ENCODE results near the gene IGF2BP2.
"Not testable (repeated sequence)": the region's sequence is repeated elsewhere in the genome, so short reads cannot be mapped to it uniquely, and the experiment has no call there.

IGF2BP2 gene

DNA sequence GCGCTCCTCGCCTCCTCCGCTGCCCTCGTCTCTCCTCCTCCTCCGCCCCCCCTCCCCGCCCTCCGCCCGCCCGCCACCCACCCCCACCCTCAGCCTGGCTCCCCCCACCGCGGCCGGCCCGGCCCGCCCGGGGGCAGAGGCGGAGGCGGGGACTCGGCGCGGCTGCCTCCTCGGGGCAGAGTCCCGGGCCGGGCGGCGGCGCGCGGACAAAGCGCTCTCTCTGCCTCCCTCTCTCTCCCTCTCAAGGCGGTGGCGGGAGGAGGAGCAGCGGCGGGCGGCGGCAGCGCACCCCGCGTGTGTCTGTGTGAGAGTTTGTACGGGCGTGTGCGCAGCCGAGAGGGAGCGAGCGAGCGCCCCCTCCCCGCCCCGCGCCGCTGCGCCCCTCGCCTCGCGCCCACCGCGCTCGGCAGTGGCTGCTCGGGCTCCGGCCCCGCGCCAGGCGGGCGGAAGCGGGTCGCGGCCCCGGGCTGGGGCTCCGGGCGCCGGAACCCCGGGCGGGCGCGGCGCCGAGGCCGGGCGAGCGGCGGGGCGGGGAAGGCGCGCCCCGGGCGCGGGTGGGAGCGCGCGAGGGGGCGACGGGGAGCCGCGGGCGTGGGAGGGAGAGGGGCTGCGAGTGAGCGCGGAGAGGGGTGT is at the start of gene IGF2BP2:
Gene IGF2BP2 (minus strand): TSS at position 37 of the 633 bp plus-strand sequence. CDS start 82 bp downstream, outside the sequence.
- peak; percentile 46 for DNase-seq

DNA sequence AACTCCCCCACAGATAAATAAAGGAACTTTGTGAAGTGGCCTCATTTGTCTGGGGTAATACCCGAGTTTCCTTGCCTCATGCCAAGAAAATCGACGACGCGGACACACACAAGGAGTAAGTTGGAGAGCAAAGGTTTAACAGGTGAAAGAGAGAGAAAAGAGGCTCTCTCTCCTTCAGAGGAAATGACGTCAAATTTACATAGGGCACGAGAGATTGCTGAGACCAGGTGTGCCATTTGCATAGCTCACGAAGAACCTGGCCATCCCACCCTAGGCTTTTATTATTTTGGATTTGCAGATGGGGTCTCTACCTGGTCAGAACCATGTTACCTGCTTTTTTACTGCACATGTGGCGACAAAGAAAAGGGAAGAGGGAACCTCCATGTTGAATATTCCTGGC is 49.3 kb upstream of the IGF2BP2 start:
- no peak for DNase-seq

DNA sequence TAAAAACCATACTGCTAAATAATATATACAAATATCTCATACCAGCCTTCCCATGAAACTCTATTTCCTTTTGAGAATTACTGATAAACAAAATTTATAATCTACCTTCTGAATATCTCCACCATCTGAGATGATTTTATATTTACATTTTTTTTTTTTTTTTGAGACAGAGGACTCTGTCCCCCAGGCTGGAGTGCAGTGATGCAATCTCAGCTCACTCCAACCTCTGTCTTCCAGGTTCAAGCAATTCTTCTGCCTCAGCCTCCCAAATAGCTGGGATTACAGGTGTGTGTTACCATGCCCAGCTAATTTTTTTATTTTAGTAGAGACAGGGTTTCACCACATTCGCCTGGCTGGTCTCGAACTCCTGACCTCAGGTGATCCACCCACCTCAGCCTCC is 42.8 kb upstream of the IGF2BP2 start:
- no peak for DNase-seq

DNA sequence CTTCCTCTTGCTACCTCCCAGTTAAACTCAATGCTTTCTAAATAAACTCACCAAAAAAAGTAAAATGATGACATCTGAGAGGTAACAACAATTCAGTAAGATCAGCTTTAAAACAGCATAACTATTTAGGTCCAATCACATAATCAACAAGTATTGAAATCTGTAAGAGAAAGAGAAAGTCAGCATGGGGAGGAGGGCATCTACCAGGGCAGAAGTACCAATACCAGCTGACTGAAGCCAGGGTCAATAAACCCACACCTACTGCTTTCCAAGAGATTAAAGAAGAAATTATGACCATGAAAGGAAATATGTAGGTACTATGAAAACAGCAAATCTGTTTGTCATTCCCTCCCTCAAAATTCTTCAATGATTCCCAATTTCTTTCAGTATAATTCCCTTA is 42.2 kb upstream of the IGF2BP2 start:
- no peak for DNase-seq

DNA sequence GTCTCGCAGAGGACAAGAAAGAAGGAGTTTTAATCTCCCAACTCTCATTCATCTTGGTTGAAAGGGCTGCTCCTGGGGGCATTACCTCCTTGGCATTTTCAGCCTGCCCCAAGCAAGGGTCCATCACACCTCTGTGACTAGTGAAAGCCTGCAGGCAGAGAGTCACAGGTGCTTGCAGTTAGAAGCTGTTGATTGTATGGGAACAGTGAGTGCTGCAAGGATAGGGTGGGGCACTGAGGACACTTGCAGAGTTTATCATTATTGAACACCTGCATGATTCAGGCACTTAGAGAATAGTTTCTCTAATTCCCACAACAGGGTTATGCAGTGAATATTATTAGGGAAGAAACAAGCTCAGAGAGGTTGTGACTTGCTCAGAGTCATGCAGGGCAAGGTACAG is 41.7 kb upstream of the IGF2BP2 start:
- DNase-seq, result no peak

DNA sequence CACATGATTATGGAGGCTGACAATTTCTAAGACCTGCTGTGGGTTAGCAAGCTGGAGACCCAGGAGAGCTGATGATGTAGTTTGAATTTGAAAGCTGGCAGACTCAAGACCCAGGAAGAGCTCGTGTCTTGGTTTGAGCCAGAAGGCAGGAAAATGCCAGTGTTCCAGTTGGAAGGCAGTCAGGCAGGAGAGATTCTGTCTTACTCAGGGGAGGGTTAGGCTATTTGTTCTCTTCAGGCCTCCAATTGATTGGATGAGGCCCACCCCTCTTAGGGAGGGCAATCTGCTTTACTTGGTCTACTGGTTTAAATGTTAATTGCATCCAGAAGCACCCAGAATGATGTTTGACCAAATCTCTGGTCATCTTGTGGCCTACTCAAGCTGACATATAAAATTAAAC is 40.4 kb upstream of the IGF2BP2 start:
- no peak for DNase-seq

DNA sequence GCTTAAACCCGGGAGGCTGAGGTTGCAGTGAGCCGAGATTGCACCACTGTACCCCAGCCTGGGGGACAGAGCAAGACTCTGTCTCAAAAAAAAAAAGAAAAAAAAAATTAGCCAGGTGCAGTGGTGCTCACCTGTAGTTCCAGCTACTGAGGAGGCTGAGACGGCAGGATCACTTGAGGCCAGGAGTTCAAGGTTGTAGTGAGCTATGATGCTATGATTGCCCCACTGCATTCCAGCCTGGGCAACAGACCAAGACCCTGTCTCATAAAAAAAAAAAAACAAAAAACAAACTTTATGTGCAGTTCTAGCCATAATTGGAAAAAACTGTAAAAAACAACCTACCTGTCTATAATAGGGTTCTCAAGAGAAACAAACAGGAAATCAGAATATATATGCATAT is 39.9 kb upstream of the IGF2BP2 start:
- DNase-seq, result no peak

DNA sequence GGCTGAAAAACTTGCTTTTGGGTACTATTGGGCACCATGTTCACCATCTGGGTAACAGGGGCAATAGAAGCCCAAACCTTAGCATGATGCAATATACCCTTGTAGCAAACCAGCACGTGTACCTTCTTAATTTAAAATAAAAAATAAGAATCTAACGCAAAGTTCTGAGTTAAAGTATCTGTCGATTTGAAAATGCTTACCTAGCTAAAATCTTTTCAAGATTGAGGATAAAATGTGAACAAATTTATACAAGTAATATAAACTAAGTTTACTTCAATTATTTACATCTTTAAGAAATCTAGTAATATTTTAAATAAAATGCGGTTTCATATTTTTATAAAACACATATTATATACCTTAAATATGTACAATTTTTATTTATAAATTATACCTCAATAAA is 38.1 kb upstream of the IGF2BP2 start:
- DNase-seq, result no peak

DNA sequence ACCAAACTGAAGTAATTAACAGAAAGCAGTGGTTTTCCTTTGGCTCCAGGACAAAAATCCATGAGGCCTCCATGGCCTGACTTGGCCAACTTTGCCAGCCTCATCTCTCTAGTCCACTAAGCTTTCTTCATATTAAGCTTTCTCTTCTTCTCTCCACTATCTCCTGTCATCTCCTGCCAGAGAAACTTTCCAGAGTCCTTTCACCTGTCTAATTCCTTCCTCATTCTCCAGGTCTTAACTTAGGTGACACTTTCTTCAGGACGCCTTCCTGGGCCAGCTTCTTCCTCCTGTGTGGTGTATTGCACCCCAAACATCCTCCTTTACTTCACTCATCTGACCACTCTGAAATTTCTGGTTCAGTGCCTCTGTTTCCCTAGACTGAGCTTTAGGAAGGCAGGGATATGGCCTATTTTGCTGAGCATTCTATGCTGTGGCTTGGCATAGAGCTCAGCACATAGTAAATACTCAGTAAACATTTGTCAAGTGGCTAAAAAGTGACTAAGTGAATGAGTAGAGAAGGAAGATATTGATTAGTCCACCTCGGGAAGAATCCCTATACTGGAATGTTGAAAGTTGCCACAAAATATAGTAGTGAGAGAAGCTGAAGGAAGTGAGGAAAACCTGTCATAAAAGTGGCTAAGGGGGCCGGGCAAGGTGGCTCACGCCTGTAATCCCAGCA is 34.6 kb upstream of the IGF2BP2 start:
- no peak for DNase-seq

DNA sequence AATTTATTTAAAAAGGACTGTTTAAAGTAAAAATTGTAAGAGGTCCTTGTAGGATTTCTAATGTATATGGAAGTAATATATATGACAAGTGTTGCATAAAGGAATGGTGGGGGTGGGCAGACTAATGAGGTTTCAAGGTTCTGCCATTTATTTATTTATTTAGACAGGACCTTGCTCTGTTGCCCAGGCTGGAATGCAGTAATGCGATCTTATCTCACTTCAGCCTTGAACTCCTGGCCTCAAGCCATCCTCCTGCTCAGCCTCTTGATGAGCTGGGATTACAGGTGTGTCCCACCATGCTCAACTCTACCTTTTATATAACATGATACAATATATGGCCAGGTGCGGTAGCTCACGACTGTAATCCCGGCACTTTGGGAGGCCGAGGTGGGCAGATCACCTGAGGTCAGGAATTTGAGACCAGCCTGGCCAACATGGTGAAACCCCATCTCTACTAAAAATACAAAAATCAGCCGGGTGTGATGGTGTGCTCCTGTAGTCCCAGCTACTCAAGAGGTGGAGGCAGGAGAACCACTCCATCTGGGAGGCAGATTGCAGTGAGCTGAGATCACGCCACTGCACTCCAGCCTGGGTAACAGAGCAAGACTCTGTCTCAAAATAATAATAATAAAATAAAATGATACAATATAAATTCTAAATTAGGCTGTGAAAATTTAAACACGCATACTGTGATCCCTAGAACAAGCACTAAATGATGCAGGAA is 33.8 kb upstream of the IGF2BP2 start:
- no peak for DNase-seq

DNA sequence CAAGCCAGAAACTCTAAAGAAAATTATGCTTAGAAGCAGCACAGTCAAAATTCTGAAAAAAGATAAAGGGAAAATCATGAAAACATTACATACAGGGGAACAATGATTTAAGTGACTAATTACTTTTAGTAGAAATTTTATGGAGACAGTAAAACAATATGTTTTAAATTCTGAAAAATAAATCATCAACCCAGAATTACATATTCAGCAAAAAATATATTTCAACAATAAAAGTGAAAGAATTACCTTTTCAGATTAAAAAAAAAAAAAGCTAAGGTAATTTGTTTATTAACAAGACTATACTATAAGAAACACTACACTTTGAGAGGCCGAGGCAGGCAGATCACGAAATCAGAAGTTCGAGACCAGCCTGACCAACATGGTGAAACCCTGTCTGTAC is 32.4 kb upstream of the IGF2BP2 start:
- no peak for DNase-seq

DNA sequence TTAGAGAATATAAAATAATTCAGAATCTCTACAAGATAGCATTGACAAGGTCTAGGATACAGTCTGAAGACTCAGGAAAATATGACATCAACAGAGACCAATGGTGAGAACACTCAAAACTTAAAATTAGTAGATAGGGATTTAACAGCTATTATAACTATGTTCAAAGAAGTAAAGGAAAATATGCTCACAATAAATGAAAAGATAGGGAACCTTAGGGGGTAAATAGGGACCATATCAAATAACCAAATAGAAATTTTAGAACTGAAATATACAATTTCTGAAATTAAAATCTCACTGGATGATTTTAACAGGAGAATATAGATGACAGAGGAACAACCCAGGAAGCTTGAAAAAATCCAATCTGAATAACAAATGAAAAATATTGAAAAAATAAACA is 31.8 kb upstream of the IGF2BP2 start:
- DNase-seq, result no peak

DNA sequence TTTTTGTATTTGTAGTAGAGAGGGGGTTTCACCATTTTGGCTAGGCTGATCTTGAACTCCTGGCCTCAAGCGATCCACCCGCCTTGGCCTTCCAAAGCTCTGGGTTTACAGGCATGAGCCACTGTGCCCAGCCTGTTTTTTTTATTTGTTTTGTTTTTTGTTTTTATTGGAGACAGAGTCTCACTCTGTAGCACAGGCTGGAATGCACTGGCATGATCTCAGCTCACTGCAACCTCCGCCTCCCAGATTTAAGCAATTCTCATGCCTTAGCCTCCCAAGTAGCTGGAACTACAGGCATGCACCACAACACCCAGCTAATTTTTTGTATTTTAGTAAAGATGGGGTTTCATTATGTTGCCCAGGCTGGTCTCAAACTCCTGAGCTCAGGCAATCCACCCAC is 28.9 kb upstream of the IGF2BP2 start:
- DNase-seq, result not testable (repeated sequence)

DNA sequence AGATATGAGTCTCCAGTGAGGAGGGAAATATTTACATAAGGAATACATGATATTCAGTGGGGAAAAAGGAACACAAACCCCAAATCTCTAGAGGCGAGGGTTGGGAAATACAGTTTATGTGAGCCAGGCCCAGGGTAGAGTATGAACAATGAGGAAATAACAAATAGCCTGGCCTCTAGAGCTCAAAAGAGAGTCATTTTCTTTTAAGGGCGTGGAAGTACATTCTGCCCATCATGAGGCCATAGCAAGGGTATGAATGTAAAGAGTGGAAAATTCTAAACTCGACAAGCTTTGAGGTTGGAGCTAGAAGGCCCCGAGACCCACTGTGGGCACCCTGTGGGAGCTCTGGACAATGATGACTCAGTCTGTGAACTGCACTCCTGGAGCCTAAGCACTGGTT is 27.8 kb upstream of the IGF2BP2 start:
- no peak for DNase-seq

DNA sequence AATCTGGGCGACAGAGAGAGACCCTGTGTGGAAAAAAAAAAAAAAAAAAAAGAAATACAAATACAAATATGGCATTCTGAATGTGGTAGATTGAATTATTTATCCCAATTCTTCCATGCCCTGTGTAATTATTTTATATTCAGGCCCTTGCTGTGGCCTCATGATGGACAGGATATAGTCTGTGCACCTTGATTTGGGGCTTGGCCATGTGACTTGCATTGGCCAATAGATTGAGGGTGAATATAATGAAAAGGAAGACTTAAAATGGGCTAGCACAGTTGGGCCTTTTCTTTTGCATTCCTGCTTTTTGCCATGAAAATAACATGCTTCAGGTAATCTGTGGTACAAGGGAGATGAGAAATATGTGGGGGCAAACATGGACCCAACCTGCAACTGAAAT is 27.1 kb upstream of the IGF2BP2 start:
- DNase-seq, result no peak

DNA sequence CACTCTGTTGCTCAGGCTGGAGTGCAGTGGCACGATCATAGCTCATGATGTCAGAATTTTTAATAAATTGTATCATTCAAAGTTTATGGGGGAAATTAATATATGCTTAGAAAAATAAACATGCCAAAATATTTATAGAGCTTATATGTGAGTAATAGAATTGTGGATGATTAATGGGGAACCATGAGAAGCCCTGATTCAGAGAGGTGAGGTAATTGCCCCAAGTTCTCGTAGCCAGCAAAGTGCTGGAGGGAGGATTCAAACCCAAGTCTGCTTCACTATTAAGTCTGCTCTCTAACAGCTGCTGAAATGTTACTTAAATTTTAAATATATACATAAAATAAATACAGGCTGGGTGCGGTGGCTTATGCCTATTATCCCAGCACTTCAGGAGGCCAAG is 26.2 kb upstream of the IGF2BP2 start:
- DNase-seq, result no peak

DNA sequence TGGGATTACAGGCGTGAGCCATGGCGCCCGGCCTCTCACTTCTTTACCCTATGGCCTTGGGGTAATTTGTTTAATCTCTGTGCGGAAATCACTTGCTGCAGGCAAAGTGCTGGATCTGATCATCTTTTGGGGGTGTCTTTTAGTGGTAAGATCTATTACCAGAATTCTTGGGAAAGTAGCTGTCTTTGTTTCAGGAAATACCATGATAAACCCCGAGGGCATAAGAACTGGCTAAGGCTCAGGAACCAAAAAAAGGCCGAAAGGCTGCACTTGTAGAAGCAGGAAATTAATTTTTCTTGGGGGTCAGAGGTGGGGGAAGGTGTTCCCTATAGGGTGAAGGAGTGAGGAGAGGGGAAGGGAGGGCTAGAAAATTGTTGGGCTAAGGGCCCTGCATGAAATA is 22.7 kb upstream of the IGF2BP2 start:
- DNase-seq, result no peak

DNA sequence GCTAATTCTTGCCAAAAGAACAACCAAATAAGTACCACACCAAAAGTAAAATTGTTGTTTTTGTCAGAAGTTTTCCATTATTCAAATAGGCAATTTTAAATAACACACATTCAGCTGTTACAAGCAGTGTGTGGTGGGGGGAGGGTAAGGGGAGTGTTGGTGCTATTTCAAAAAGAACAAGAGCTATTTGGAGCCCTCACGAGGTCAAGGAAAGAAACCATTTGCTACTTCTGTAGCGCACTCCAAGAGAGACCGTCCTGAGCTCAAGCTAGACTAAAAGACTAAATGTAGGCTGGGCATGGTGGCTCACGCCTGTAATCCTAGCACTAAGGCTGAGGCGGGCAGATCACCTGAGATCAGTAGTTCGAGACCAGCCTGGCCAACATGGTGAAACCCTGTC is 21.2 kb upstream of the IGF2BP2 start:
- no peak for DNase-seq

DNA sequence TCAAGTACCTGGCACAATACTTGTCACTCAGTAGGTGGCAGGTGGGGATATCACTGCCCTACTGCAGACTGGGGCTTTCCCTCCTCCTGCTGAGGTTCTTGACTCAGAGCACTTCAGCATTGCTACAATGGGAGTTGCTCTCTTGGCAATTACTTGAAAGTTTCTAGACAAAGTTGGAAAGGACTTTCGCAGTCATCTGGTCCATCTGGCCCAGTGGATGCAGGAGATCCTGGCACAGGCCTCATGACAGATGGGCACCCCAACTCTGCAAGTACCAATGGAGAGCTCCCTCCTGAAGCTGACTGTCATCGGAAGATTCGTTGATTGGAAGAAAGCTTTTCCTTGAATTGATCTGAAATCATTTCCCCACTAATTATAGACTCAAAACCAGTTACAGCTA is 19.2 kb upstream of the IGF2BP2 start:
- no peak for DNase-seq

DNA sequence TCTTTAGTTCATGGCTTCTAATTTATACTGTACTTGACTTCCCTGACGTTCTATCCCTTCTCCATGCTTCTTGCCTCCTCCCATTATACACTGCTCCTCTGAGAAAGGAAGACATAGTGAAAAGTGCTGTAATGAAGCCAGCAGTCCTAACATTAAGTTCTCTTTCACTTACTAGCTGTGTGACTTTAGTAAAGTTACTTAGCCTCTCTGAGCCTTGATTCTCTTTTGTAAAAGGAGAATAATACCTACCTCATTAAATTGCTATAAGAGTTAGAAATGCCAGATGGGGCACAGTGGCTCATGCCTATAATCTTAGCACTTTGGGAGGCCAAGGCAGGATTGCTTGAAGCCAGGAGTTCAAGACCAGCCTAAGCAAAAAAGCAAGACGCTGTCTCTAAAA is 18.8 kb upstream of the IGF2BP2 start:
- no peak for DNase-seq

DNA sequence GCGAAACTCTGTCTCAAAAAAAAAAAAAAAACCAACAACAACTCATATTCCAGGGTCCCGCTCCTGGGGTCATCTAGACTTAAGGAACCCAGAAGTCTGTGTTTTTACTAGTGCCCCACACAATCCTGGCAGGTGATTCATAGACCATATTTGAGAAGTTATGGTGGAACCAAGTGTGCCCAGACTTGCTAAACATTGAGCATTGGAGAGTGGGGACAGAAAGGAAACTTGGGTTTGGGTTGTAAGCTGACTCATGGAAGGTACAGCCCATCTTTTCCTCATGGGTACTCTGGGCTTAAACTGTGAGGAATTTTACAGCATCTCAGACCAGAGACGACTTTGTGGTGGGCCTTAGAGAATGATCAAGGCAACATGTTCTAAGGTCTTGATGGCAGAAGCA is 18.3 kb upstream of the IGF2BP2 start:
- no peak for DNase-seq

DNA sequence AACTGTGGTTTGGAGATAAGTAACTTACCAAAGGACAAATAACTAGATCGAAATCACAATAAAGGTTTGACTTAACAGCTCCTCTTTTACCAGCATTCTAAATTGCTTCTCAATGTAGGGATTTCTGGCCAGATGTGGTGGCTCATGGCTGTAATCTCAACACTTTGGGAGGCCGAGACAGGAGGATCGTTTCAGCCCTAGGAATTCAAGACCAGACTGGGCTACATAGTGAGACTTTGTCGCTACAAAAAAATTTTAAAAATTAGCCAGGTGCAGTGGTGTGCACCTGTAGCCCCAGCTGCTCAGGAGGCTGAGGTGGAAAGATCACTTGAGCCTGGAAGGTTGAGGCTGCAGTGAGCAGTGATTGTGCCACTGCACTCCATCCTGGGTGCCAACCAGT is 17.4 kb upstream of the IGF2BP2 start:
- DNase-seq, result no peak

DNA sequence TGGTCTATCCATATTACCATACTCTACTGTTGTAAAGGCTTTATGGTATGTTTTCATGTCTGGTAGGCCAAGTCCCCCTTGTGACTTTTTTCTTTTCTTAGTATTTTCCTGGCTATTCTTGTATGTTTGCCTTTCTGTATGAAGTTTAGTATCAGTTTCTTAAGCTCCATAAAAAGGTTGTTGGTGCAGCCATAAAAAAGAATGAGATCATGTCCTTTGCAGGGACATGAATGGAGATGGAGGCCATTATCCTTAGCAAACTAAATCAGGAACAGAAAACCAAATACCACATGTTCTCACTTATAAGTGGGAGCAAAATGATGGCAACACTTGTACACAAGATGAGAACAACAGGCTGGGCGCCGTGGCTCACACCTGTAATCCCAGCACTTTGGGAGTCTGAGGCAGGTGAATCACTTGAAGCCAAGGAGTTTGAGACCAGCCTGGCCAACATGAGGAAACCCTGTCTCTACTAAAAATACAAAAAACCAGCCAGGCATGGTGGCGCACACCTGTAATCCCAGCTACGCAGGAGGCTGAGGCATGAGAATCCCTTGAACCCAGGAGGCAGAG is 13.7 kb upstream of the IGF2BP2 start:
- not testable (repeated sequence) for DNase-seq

DNA sequence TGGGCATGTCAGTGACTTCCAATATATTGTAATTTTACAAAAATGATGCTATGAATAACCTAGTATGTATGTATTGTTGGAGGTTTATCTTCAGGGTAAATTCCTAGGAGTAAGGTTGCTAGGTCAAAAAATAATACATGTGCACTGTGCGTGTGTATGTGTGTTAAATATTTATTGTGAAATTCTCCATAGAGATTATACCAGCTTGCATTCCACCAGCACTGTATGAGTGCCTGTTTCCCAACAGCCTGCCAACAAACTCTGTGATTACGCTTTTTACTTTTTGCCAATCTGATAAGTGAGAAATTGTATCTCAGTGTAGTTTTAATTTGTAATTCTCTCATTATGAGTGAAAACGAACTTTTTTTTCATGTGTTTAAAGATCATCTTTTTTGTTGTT is 12.6 kb upstream of the IGF2BP2 start:
- DNase-seq, result no peak

Data from stimulated activated CD4-positive, alpha-beta T cell treated with anti-CD3 and anti-CD28 coated beads, Interleukin-1b, Interleukin-23, amount 100 ng/mL, for 48 hours (primary cell).